Mucosa of rectum (tissue), 2 donors: ENCODE results near the gene PARP14.
"Not testable (repeated sequence)": the region's sequence is repeated elsewhere in the genome, so short reads cannot be mapped to it uniquely, and the experiment has no call there.

Experiments
- H3K27ac ChIP-seq, 2 donors: one replicate each; pipeline ENCODE4 v1.7.0; 2013; ENCODE audit warnings: inconsistent platforms in 2 of 2, low read depth in 2 of 2, low read length in 2 of 2
- H3K27me3 ChIP-seq, 2 donors: one replicate each; pipeline ENCODE4 v1.7.0; 2013; ENCODE audit warnings: low read length in 2 of 2; ENCODE audit not compliant: control insufficient read depth in 2 of 2, insufficient read depth in 2 of 2
- H3K36me3 ChIP-seq, 2 donors: one replicate each; pipeline ENCODE4 v1.7.0; 2013; ENCODE audit warnings: low read length in 2 of 2; ENCODE audit not compliant: control insufficient read depth in 2 of 2, insufficient read depth in 2 of 2
- H3K4me1 ChIP-seq, 2 donors: one replicate each; pipeline ENCODE4 v1.7.0; 2013; ENCODE audit warnings: low read length in 2 of 2, mild to moderate bottlenecking in 1 of 2; ENCODE audit not compliant: control insufficient read depth in 2 of 2, insufficient read depth in 2 of 2
- H3K4me3 ChIP-seq, 2 donors: one replicate each; pipeline ENCODE4 v1.7.0; 2013; ENCODE audit warnings: low read length in 2 of 2
- H3K9ac ChIP-seq, 2 donors: one replicate each; pipeline ENCODE4 v1.7.0; 2013; ENCODE audit warnings: low read length in 2 of 2, low read depth in 1 of 2, mild to moderate bottlenecking in 1 of 2
- H3K9me3 ChIP-seq, 2 donors: one replicate each; pipeline ENCODE4 v1.7.0; 2013; ENCODE audit warnings: low read length in 2 of 2; ENCODE audit not compliant: control insufficient read depth in 2 of 2
- donor health status: healthy.
- donor health status: Normal muscosa, but diverticular disease.

PARP14 gene

DNA sequence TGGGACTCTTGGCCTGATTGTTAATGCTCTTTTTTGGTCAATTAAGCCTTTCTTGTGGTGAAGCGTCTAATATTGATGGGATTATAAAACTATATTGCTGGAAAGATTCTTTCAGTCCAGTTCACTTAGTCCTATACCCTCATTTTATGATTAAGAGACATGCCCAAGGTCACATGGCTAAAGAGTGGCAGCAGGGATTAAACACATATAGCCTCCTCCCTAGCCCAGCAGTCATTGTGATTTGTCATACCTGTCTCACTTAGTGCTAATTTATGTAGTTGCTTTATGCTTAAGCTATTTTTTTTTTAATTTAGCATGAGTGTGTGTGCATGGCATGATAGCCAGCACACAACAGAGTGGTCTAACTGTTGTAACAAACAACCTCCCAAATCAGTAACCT is 9.5 kb downstream of the PARP14 start:
- no peaks in the 10 kb centered on the region for H3K9me3 ChIP-seq
- peaks cover 40 to 57% of the 10 kb centered on the region in 2 donors for H3K36me3 ChIP-seq
- no peaks in the 10 kb centered on the region for H3K27me3 ChIP-seq
- no peak overlapping the region for H3K27ac ChIP-seq
- H3K4me3 ChIP-seq = no peak overlapping the region
- no peaks in the 10 kb centered on the region for H3K4me1 ChIP-seq
- H3K9ac ChIP-seq = no peak overlapping the region

DNA sequence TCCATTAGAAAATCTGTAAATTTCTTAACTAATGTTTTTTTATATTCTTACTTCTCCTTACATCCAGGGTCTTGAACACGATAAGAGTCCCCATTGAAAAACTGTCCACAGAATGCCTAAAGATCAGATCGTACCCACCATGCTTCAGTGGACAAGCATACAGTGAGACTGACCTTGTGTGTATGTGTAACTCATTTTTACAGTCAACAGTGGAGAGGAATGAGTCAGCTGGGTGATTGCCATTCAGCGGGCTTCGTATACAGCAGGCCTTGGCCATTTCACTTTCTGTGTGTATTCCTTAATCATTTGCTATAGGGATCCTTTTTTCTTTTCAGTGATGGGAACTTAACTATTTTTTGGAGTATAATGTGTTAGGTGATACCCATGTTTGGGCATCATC is 10.6 kb downstream of the PARP14 start:
- no peak overlapping the region for H3K9ac ChIP-seq
- no peaks in the 10 kb centered on the region for H3K4me1 ChIP-seq
- H3K27me3 ChIP-seq = no peaks in the 10 kb centered on the region
- no peak overlapping the region for H3K4me3 ChIP-seq
- H3K9me3 ChIP-seq = no peaks in the 10 kb centered on the region
- no peak overlapping the region for H3K27ac ChIP-seq
- peaks cover 44 to 59% of the 10 kb centered on the region in 2 donors for H3K36me3 ChIP-seq

DNA sequence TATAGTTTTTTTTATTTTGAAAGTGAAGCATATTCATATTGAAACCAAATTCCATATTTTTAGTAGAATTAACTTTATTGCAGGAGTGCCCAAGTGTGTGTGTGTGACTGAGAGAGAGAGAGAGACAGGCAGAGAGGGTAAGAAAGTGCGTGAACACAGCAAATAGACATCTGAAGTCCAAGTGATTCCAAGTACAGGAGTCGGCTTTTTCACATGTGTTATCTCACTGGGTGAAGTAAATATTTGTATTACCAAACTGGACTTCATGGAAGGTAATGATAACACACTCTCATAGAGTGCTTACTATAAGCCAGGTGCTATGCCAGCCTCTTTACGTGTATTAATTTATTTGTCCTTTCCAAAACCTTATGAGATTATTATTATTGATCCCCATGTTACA is 12.0 kb downstream of the PARP14 start:
- H3K36me3 ChIP-seq = peaks cover 41 to 56% of the 10 kb centered on the region in 2 donors
- no peak overlapping the region for H3K27ac ChIP-seq
- H3K4me1 ChIP-seq = no peaks in the 10 kb centered on the region
- H3K4me3 ChIP-seq = no peak overlapping the region
- H3K27me3 ChIP-seq = no peaks in the 10 kb centered on the region
- H3K9me3 ChIP-seq = no peaks in the 10 kb centered on the region
- no peak overlapping the region for H3K9ac ChIP-seq

DNA sequence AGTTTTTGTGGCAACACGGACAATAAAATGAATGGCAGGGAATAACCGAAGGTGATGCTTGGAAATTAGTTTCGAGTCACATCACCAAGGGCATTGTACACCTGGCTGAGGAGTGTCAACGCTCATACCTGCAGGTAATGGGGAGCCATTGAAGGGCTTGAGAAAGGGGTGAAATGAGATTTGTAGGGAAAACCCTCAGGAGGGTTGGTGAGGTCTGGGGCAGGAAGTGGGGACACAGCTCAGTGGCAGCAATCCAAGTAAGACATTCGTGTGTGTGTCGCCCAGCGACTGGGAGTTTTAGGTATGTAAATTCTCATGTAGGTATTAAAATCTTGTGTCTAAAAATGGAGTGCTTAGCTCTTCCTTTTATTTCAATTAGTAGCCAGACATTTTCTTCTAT is 14.3 kb downstream of the PARP14 start:
- Histone ChIP-seq H3K9ac (no peak overlapping the region), H3K27me3 (no peaks in the 10 kb centered on the region), H3K4me1 (no peaks in the 10 kb centered on the region), H3K27ac (no peak overlapping the region), H3K4me3 (no peak overlapping the region), H3K36me3 (peaks cover 54 to 66% of the 10 kb centered on the region in 2 donors), H3K9me3 (no peaks in the 10 kb centered on the region)

DNA sequence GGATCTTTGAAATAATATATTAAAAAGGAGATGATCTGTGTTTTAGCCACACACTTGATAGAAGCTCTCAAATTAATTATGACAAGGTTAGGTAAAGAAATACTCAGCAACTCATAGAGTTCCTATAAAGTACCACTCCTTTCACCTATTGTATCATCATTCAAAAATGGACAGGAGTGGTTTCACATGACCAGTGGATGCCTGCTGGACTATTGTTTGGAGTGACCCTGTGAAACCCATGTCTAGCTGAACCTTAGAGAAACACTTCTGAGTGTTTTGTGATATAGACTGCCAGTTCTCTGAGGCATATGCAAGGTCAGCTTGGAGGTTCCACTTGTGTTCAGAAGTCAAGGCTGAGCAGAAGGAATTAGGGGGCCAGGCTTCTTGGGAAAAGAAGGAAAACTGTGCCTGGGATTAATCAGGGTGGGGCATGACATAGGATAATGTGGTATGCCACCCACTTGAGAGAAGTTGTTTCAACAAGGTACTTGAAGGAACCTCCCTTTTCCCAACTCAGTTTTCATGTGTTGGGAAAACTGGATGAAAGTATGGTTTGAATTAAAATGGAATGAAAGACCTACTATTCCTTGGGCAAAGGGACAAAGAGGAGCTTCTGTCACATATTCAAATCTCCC is 15.4 kb downstream of the PARP14 start:
- no peak overlapping the region for H3K4me3 ChIP-seq
- peaks cover 57 to 68% of the 10 kb centered on the region in 2 donors for H3K36me3 ChIP-seq
- no peak overlapping the region for H3K27ac ChIP-seq
- H3K27me3 ChIP-seq = no peaks in the 10 kb centered on the region
- no peak overlapping the region for H3K9ac ChIP-seq
- no peaks in the 10 kb centered on the region for H3K9me3 ChIP-seq
- H3K4me1 ChIP-seq = no peaks in the 10 kb centered on the region

DNA sequence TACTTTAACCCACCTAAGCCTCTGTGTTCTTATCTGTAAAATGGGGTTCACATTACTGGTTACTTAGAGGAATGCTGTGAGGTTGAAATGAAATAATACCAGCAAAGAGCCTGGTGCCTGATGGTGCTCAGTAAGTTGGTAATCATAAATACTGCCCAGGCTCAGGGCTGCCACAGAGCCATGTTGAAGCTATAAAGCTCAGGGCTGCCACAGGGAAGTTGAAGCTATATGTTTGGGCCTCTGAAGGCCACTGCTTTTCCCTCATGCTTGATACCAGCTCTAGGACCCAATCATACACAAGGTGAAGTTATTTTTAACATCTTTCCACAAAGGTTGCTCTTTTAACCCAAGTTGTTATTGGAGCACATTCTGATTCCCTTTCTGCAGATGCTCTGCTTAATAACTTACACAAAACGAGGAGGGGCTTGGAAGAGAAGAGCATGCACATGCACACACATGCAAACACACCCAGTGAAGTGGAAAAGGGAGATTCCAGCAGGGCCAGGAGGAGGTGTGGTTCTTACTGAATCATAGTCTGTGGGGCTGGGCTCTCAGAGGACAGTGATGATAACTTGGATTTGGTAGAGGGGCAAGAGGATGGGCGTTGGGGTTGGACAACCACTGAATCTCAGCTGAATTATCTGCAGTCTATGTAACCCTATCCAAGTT is 17.4 kb downstream of the PARP14 start:
- Histone ChIP-seq H3K4me1 (no peaks in the 10 kb centered on the region), H3K27me3 (no peaks in the 10 kb centered on the region), H3K9ac (no peak overlapping the region), H3K9me3 (no peaks in the 10 kb centered on the region), H3K36me3 (peaks cover 50 to 67% of the 10 kb centered on the region in 2 donors), H3K27ac (no peak overlapping the region), H3K4me3 (no peak overlapping the region)

DNA sequence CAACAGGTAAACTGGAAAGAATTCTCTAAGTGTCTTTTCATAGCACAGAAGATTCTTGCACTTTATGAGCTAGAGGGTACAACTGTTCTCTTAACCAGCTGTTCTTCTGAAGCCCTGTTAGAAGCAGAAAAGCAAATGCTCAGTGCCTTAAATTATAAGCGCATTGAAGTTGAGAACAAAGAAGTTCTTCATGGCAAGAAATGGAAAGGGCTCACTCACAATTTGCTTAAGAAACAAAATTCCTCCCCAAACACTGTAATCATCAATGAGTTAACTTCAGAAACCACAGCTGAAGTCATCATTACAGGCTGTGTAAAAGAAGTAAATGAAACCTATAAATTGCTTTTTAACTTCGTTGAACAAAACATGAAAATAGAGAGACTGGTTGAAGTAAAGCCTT is 19.6 kb downstream of the PARP14 start:
- Histone ChIP-seq H3K27ac (no peak overlapping the region), H3K9me3 (no peaks in the 10 kb centered on the region), H3K9ac (no peak overlapping the region), H3K27me3 (no peaks in the 10 kb centered on the region), H3K4me1 (no peaks in the 10 kb centered on the region), H3K36me3 (peaks cover 48 to 66% of the 10 kb centered on the region in 2 donors), H3K4me3 (no peak overlapping the region)

DNA sequence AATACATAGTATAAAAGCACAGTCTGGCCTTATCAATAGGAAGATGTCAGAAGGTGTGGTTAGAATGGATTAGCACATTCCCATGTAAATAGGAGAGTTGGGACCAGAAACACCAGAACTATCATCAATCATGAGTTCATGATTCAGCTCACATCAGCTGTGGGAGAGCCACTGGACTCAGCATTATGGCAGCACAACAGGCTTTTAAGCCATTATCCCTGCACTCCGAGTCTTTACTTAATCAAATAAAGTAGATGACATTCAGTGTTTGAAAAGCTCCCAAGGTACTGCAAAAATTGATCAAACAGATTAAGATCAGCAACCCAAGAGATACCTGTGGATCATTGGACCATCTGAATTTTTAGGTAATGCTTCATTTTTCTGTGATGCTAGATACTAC is 24.7 kb downstream of the PARP14 start:
- H3K4me1 ChIP-seq = no peaks in the 10 kb centered on the region
- no peaks in the 10 kb centered on the region for H3K9me3 ChIP-seq
- no peak overlapping the region for H3K4me3 ChIP-seq
- H3K9ac ChIP-seq = no peak overlapping the region
- H3K36me3 ChIP-seq = peaks cover 20 to 52% of the 10 kb centered on the region in 2 donors
- H3K27ac ChIP-seq = no peak overlapping the region
- no peaks in the 10 kb centered on the region for H3K27me3 ChIP-seq

DNA sequence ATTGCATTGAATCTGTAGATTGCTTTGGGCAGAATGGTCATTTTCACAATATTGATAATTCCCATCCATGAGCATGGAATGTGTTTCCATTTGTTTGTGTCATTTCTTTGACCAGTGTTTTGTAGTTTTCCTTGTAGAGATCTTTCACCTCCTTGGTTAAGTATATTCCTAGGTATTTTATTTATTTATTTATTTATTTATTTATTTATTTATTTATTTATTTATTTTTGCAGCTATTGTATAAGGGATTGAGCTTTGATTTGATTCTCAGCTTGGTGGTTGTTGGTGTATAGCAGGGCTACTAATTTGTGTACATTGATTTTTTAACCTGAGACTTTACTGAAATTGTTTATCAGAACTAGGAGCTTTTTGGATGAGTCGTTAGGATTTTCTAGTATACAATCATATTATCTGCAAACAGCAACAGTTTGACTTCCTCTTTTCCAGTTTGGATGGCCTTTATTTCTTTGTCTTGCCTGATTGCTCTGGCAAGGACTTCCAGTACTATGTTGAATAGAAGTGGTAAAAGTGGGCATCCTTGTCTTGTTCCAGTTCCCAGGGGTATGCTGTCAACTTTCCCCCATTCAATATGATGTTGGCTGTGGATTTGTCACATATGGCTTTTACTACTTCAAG is 30.1 kb downstream of the PARP14 start:
- not testable (repeated sequence) for H3K4me3 ChIP-seq, H3K9ac ChIP-seq, H3K27ac ChIP-seq, H3K9me3 ChIP-seq, H3K4me1 ChIP-seq, H3K27me3 ChIP-seq
- peaks cover 23 to 39% of the 10 kb centered on the region in 2 donors for H3K36me3 ChIP-seq

DNA sequence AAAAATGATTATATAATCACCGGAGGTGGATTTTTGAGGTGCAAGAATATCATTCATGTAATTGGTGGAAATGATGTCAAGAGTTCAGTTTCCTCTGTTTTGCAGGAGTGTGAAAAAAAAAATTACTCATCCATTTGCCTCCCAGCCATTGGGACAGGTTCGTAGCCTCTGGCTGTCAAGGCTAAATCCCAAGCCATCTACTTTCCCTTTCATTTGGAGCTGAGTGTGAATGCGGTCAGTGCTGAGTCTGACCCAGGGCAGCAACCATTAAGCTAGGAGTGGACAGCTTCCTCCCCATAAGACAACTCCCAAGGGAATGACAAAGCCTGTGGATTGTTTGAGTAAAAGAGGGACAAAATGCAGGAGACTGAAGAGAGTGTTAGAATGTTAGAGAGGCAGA is 33.6 kb downstream of the PARP14 start:
- Histone ChIP-seq H3K9ac (no peak overlapping the region), H3K27ac (no peak overlapping the region), H3K4me1 (no peaks in the 10 kb centered on the region), H3K9me3 (no peaks in the 10 kb centered on the region), H3K4me3 (no peak overlapping the region), H3K27me3 (no peaks in the 10 kb centered on the region), H3K36me3 (peaks cover 54 to 61% of the 10 kb centered on the region in 2 donors)
